ENCODE results near the gene HSFX3.

DNA sequence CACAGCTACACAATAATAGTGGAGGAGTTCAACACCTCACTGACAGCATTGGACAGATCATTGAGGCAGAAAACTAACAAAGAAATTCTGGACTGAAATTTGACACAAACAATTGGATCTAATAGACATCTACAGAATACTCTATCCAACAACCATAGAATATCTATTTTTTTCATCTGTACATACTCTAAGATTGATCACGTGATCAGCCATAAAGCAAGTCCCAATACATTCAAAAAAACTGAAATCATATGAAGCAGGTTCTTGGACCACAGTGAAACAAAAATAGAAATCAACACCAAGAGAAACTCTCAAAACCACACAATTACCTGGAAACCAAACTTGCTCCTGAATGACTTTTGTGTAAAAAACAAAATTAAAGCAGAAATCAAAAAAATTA lies 32.4 kb downstream of the HSFX3 start:
- no peak for TF ChIP-seq EZH2 (IDR thresholded peaks at IDR 0.05; ENCODE audit: borderline replicate concordance, low read depth, low read length, poor library complexity, severe bottlenecking)
- TF ChIP-seq, protein P1, sequence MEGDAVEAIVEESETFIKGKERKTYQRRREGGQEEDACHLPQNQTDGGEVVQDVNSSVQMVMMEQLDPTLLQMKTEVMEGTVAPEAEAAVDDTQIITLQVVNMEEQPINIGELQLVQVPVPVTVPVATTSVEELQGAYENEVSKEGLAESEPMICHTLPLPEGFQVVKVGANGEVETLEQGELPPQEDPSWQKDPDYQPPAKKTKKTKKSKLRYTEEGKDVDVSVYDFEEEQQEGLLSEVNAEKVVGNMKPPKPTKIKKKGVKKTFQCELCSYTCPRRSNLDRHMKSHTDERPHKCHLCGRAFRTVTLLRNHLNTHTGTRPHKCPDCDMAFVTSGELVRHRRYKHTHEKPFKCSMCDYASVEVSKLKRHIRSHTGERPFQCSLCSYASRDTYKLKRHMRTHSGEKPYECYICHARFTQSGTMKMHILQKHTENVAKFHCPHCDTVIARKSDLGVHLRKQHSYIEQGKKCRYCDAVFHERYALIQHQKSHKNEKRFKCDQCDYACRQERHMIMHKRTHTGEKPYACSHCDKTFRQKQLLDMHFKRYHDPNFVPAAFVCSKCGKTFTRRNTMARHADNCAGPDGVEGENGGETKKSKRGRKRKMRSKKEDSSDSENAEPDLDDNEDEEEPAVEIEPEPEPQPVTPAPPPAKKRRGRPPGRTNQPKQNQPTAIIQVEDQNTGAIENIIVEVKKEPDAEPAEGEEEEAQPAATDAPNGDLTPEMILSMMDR (conservative IDR thresholded peaks at IDR 0.05; ENCODE audit: low read depth, low read length): no peak
